ENCODE results near the gene ICAM2.

DNA sequence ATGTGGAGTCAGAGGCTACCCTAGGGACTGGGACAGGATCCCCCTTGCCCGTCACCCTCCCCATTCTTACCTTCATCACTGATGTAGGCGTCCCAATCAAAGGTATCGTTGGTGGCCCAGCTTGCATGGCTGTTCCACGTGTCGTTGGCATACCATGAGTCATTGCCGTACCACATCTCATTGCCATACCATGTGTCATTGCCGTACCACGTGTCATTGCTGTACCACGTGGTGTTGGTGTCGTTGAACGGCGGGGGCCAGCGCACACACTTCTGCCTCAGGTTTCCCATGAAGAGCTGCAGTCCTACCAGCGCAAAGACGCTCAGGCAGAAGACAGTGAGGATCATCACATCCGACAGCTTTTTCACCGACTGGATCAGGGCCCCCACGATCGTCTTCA, 52.5 kb downstream of the ICAM2 start:
- TF ChIP-seq, protein P1, sequence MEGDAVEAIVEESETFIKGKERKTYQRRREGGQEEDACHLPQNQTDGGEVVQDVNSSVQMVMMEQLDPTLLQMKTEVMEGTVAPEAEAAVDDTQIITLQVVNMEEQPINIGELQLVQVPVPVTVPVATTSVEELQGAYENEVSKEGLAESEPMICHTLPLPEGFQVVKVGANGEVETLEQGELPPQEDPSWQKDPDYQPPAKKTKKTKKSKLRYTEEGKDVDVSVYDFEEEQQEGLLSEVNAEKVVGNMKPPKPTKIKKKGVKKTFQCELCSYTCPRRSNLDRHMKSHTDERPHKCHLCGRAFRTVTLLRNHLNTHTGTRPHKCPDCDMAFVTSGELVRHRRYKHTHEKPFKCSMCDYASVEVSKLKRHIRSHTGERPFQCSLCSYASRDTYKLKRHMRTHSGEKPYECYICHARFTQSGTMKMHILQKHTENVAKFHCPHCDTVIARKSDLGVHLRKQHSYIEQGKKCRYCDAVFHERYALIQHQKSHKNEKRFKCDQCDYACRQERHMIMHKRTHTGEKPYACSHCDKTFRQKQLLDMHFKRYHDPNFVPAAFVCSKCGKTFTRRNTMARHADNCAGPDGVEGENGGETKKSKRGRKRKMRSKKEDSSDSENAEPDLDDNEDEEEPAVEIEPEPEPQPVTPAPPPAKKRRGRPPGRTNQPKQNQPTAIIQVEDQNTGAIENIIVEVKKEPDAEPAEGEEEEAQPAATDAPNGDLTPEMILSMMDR (IDR thresholded peaks at IDR 0.05) = no peak
- no peak for TF ChIP-seq POLR2AphosphoS5 (IDR thresholded peaks at IDR 0.05)
- no peak for TF ChIP-seq POLR2A (IDR thresholded peaks at IDR 0.05)
